Vagina (tissue), 2 donors: Measurements from ENCODE around the gene VSTM2B. TPM values are rescaled to one million over a fixed set of nuclear protein-coding genes. Genes with fewer than 3 reads are reported as not detected.
"Not testable (repeated sequence)": the region's sequence is repeated elsewhere in the genome, so short reads cannot be mapped to it uniquely, and the experiment has no call there.

Experiments used
- DNase-seq, 2 donors: peaks; one replicate each; pipeline ENCODE4 v3.0.0-alpha.2; 2017; ENCODE audit errors: extremely low spot score in 2 of 2
- H3K27ac ChIP-seq: fragments of 200-600 bp; sonication (generic); one replicate; pipeline ENCODE4 v1.5.1; 2019
- H3K27me3 ChIP-seq: fragments of 200-600 bp; sonication (generic); one replicate; pipeline ENCODE4 v1.5.1; 2019
- H3K36me3 ChIP-seq, 2 donors: fragments of 200-600 bp; sonication (generic); one replicate each; pipeline ENCODE4 v1.5.1; 2017 to 2019
- H3K4me1 ChIP-seq: fragments of 200-600 bp; sonication (generic); one replicate; pipeline ENCODE4 v1.5.1; 2019
- H3K4me3 ChIP-seq, 2 donors: fragments of 200-600 bp; sonication (generic); 1 replicate in 1 of 2; 2 replicates in 1 of 2; pipeline ENCODE4 v1.5.1; 2016 to 2019
- H3K9me3 ChIP-seq: fragments of 200-600 bp; sonication (generic); one replicate; pipeline ENCODE4 v1.5.1; 2019
- CTCF ChIP-seq, 3 experiments: fragments of 450-650 bp in 2 of 3; fragments of 200-600 bp in 1 of 3; sonication (generic) in 1 of 3; IDR thresholded peaks; one replicate each; pipeline ENCODE4 v1.5.1; 2017 to 2019; ENCODE audit warnings: antibody characterized with exemption in 3 of 3, mild to moderate bottlenecking in 2 of 3, moderate library complexity in 2 of 3
- POLR2A ChIP-seq, 2 donors: fragments of 450-650 bp; IDR thresholded peaks; one replicate each; pipeline ENCODE4 v1.6.1; 2017; ENCODE audit warnings: antibody characterized with exemption in 2 of 2, mild to moderate bottlenecking in 2 of 2, moderate library complexity in 2 of 2
- POLR2AphosphoS5 ChIP-seq, 2 donors: sonication (generic); formaldehyde crosslinking; IDR thresholded peaks; one replicate each; pipeline ENCODE4 v1.9.0; 2017; ENCODE audit warnings: antibody characterized with exemption in 2 of 2, mild to moderate bottlenecking in 2 of 2, low read depth in 1 of 2; ENCODE audit not compliant: insufficient read depth in 1 of 2
- intact Hi-C: fragments of 100-400 bp; cut with DNase I; formaldehyde crosslinking; loops from one replicate; pipeline ENCODE4 v1.15.1; 2023
- total RNA-seq: library from RNA; depleted of rRNA; stranded (reverse); fragments of >200 nt; gene quantifications from one replicate; pipeline ENCODE4 v1.2.3, GENCODE V29; 2016

Gene VSTM2B
- total RNA-seq, 1 donor from 2014 or later = 0.98 TPM

GRCh38 chr19:29550896-29551295 lies 25.1 kb downstream of the VSTM2B start:
- Histone ChIP-seq H3K27ac (no peak overlapping the region), H3K4me3 (no peak overlapping the region), H3K4me1 (no peaks in the 10 kb centered on the region), H3K27me3 (no peaks in the 10 kb centered on the region), H3K36me3 (no peaks in the 10 kb centered on the region), H3K9me3 (peaks cover 7% of the 10 kb centered on the region)
- TF ChIP-seq POLR2AphosphoS5 (IDR thresholded peaks at IDR 0.05; ENCODE audit: insufficient read depth in 1 of 2, low read depth in 1 of 2) (no peak), POLR2A (IDR thresholded peaks at IDR 0.05) (no peak), CTCF (IDR thresholded peaks at IDR 0.05) (no peak)
- DNase-seq = no peak
- intact Hi-C loops = no loop called here

- no peaks in the 10 kb centered on the region for H3K4me1 ChIP-seq
- no peak for DNase-seq
- intact Hi-C loops = no loop called here
- H3K9me3 ChIP-seq = peaks cover 7% of the 10 kb centered on the region
- H3K27ac ChIP-seq = no peak overlapping the region
- TF ChIP-seq POLR2AphosphoS5 (IDR thresholded peaks at IDR 0.05; ENCODE audit: insufficient read depth in 1 of 2, low read depth in 1 of 2) = no peak
- no peak for TF ChIP-seq POLR2A (IDR thresholded peaks at IDR 0.05)
- TF ChIP-seq CTCF (IDR thresholded peaks at IDR 0.05) = no peak
- H3K4me3 ChIP-seq = no peak overlapping the region
- no peaks in the 10 kb centered on the region for H3K27me3 ChIP-seq
- no peaks in the 10 kb centered on the region for H3K36me3 ChIP-seq
These were observed 26.0 kb downstream of the VSTM2B start for GRCh38 chr19:29551774-29552173.

GRCh38 chr19:29552454-29553280 lies 26.9 kb downstream of the VSTM2B start:
- no peaks in the 10 kb centered on the region for H3K27me3 ChIP-seq
- intact Hi-C loops = no loop called here
- no peak for DNase-seq

GRCh38 chr19:29554149-29554548 lies 28.4 kb downstream of the VSTM2B start:
- DNase-seq = no peak
- H3K9me3 ChIP-seq = peaks cover 7% of the 10 kb centered on the region
- TF ChIP-seq POLR2A (IDR thresholded peaks at IDR 0.05) (no peak), POLR2AphosphoS5 (IDR thresholded peaks at IDR 0.05; ENCODE audit: insufficient read depth in 1 of 2, low read depth in 1 of 2) (no peak), CTCF (IDR thresholded peaks at IDR 0.05) (no peak)
- H3K27ac ChIP-seq = no peak overlapping the region
- no peaks in the 10 kb centered on the region for H3K36me3 ChIP-seq
- H3K4me1 ChIP-seq = no peaks in the 10 kb centered on the region
- intact Hi-C loops = no loop called here
- H3K27me3 ChIP-seq = no peaks in the 10 kb centered on the region
- H3K4me3 ChIP-seq = no peak overlapping the region

More at GRCh38 chr19:29552454-29553280, 26.9 kb downstream of the VSTM2B start:
- Histone ChIP-seq H3K4me1 (no peaks in the 10 kb centered on the region), H3K36me3 (no peaks in the 10 kb centered on the region), H3K9me3 (peaks cover 7% of the 10 kb centered on the region), H3K27ac (no peak overlapping the region), H3K4me3 (no peak overlapping the region)
- TF ChIP-seq POLR2A (IDR thresholded peaks at IDR 0.05) = no peak
- no peak for TF ChIP-seq CTCF (IDR thresholded peaks at IDR 0.05)
- TF ChIP-seq POLR2AphosphoS5 (IDR thresholded peaks at IDR 0.05; ENCODE audit: insufficient read depth in 1 of 2, low read depth in 1 of 2) = no peak

- H3K4me3 ChIP-seq, H3K27me3 ChIP-seq, H3K9me3 ChIP-seq, H3K27ac ChIP-seq, intact Hi-C loops, DNase-seq, H3K36me3 ChIP-seq, H3K4me1 ChIP-seq: not testable (repeated sequence)
These were observed 33.3 kb downstream of the VSTM2B start for GRCh38 chr19:29559110-29559509.
